K562 (cell line): ENCODE results near the gene PRKAG2.

ENCODE experiments used
- BHLHE40 ChIP-seq: IDR thresholded peaks from 2 replicates; pipeline ENCODE4 v1.6.1; 2011; ENCODE audit warnings: low read length, improper control_type of control experiment
- CBFB ChIP-seq: sonication (generic); formaldehyde crosslinking; IDR thresholded peaks from 2 replicates; pipeline ENCODE4 v1.4.0; 2020; ENCODE audit warnings: mild to moderate bottlenecking, missing genetic modification reagents
- EZH2 ChIP-seq: IDR thresholded peaks from 2 replicates; pipeline ENCODE4 v1.6.1; 2012; ENCODE audit warnings: low read depth, mild to moderate bottlenecking, inconsistent platforms, low read length, borderline replicate concordance
- KAT8 ChIP-seq: fragments of 450-650 bp; IDR thresholded peaks from 2 replicates; pipeline ENCODE4 v1.6.1; 2016; ENCODE audit warnings: low read depth, mild to moderate bottlenecking
- NCOA1 ChIP-seq: fragments of 450-650 bp; IDR thresholded peaks from 2 replicates; pipeline ENCODE4 v1.6.1; 2016; ENCODE audit warnings: low read depth
- POLR2A ChIP-seq: fragments of 450-650 bp; conservative IDR thresholded peaks from 2 replicates; pipeline ENCODE4 v1.6.1; 2016
- RFX5 ChIP-seq: IDR thresholded peaks from 2 replicates; pipeline ENCODE4 v1.6.1; 2011; ENCODE audit warnings: low read depth, mild to moderate bottlenecking, improper control_type of control experiment, low read length
- SPI1 ChIP-seq: IDR thresholded peaks from 2 replicates; pipeline ENCODE4 v1.6.1; 2011; ENCODE audit warnings: low read depth, low read length, control low read depth, borderline replicate concordance
- TF ChIP-seq, protein P1 (sequence below): fragments of 250-450 bp; sonication (Bioruptor Pico); IDR thresholded peaks from 2 replicates; pipeline ENCODE4 v1.4.0; 2020; ENCODE audit warnings: borderline replicate concordance
- TF ChIP-seq, protein P2 (sequence below), 3 experiments: IDR thresholded peaks in 2 of 3; conservative IDR thresholded peaks in 1 of 3; 2 replicates each; pipeline ENCODE4 v1.5.1; 2011 to 2012; ENCODE audit warnings: low read length in 3 of 3, mild to moderate bottlenecking in 3 of 3, control low read depth in 2 of 3, improper control_type of control experiment in 1 of 3, inconsistent platforms in 1 of 3, low read depth in 1 of 3, mixed read lengths in 1 of 3, moderate library complexity in 1 of 3; ENCODE audit not compliant: insufficient read depth in 2 of 3
- TF ChIP-seq, protein P3 (sequence below), 2 experiments: fragments of 200-800 bp in 1 of 2; sonication (Bioruptor generic) in 1 of 2; sonication (generic) in 1 of 2; formaldehyde crosslinking in 1 of 2; IDR thresholded peaks in 1 of 2; conservative IDR thresholded peaks in 1 of 2; 2 replicates each; pipeline versions ENCODE4 v1.5.0 to v1.6.1; 2016 to 2020; ENCODE audit warnings: missing compliant biosample characterization in 1 of 2, missing genetic modification characterization in 1 of 2, missing genetic modification reagents in 1 of 2
- TF ChIP-seq, protein P4 (sequence below): sonication (generic); formaldehyde crosslinking; IDR thresholded peaks from 2 replicates; pipeline ENCODE4 v1.8.0; 2022; ENCODE audit warnings: mild to moderate bottlenecking, missing genetic modification reagents, borderline replicate concordance
- TF ChIP-seq, protein P5 (sequence below): fragments of 250-450 bp; sonication (Bioruptor Pico); IDR thresholded peaks from 2 replicates; pipeline ENCODE4 v1.5.0; 2020; ENCODE audit warnings: mild to moderate bottlenecking

DNA sequence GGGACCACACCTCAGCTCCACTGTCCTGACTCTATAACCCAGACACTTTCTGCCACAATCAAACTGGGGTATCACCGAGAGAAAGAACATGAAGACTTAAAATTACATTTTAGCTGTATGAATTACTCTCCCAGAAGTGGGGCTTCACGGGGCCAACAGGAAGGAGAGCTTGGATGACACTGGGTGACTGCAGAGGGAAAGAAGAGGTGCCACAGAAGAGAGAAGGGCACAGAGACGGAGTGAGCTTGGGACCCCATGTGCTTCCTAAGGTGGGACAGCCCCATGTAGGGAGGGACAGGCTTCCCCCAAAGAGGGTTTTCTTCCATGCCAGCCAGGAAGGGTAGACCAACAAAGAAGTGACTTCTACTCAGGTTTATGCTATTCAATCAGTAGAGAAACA lies 195.2 kb downstream of the PRKAG2 start:
- TF ChIP-seq, protein P1, sequence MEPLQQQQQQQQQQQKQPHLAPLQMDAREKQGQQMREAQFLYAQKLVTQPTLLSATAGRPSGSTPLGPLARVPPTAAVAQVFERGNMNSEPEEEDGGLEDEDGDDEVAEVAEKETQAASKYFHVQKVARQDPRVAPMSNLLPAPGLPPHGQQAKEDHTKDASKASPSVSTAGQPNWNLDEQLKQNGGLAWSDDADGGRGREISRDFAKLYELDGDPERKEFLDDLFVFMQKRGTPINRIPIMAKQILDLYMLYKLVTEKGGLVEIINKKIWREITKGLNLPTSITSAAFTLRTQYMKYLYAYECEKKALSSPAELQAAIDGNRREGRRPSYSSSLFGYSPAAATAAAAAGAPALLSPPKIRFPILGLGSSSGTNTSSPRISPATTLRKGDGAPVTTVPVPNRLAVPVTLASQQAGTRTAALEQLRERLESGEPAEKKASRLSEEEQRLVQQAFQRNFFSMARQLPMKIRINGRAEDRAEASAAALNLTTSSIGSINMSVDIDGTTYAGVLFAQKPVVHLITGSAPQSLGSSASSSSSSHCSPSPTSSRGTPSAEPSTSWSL: no peak
- TF ChIP-seq EZH2 (no peak), KAT8 (no peak), RFX5 (no peak), BHLHE40 (no peak), NCOA1 (no peak), SPI1 (no peak), CBFB (CRISPR knock-in tag) (no peak), POLR2A (no peak)
- TF ChIP-seq, protein P2, sequence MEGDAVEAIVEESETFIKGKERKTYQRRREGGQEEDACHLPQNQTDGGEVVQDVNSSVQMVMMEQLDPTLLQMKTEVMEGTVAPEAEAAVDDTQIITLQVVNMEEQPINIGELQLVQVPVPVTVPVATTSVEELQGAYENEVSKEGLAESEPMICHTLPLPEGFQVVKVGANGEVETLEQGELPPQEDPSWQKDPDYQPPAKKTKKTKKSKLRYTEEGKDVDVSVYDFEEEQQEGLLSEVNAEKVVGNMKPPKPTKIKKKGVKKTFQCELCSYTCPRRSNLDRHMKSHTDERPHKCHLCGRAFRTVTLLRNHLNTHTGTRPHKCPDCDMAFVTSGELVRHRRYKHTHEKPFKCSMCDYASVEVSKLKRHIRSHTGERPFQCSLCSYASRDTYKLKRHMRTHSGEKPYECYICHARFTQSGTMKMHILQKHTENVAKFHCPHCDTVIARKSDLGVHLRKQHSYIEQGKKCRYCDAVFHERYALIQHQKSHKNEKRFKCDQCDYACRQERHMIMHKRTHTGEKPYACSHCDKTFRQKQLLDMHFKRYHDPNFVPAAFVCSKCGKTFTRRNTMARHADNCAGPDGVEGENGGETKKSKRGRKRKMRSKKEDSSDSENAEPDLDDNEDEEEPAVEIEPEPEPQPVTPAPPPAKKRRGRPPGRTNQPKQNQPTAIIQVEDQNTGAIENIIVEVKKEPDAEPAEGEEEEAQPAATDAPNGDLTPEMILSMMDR (IDR thresholded peaks at IDR 0.05 in 2 of 3, conservative IDR thresholded peaks at IDR 0.05 in 1 of 3; ENCODE audit: insufficient read depth in 2 of 3, low read depth in 1 of 3, low read length in 3 of 3): no peak
- TF ChIP-seq, protein P3, sequence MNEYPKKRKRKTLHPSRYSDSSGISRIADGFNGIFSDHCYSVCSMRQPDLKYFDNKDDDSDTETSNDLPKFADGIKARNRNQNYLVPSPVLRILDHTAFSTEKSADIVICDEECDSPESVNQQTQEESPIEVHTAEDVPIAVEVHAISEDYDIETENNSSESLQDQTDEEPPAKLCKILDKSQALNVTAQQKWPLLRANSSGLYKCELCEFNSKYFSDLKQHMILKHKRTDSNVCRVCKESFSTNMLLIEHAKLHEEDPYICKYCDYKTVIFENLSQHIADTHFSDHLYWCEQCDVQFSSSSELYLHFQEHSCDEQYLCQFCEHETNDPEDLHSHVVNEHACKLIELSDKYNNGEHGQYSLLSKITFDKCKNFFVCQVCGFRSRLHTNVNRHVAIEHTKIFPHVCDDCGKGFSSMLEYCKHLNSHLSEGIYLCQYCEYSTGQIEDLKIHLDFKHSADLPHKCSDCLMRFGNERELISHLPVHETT (CRISPR knock-in tag; conservative IDR thresholded peaks at IDR 0.05 in 1 of 2, IDR thresholded peaks at IDR 0.05 in 1 of 2): no peak
- TF ChIP-seq, protein P4, sequence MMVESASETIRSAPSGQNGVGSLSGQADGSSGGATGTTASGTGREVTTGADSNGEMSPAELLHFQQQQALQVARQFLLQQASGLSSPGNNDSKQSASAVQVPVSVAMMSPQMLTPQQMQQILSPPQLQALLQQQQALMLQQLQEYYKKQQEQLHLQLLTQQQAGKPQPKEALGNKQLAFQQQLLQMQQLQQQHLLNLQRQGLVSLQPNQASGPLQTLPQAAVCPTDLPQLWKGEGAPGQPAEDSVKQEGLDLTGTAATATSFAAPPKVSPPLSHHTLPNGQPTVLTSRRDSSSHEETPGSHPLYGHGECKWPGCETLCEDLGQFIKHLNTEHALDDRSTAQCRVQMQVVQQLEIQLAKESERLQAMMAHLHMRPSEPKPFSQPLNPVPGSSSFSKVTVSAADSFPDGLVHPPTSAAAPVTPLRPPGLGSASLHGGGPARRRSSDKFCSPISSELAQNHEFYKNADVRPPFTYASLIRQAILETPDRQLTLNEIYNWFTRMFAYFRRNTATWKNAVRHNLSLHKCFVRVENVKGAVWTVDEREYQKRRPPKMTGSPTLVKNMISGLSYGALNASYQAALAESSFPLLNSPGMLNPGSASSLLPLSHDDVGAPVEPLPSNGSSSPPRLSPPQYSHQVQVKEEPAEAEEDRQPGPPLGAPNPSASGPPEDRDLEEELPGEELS: no peak
- TF ChIP-seq, protein P5, sequence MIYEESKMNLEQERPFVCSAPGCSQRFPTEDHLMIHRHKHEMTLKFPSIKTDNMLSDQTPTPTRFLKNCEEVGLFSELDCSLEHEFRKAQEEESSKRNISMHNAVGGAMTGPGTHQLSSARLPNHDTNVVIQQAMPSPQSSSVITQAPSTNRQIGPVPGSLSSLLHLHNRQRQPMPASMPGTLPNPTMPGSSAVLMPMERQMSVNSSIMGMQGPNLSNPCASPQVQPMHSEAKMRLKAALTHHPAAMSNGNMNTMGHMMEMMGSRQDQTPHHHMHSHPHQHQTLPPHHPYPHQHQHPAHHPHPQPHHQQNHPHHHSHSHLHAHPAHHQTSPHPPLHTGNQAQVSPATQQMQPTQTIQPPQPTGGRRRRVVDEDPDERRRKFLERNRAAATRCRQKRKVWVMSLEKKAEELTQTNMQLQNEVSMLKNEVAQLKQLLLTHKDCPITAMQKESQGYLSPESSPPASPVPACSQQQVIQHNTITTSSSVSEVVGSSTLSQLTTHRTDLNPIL (CRISPR knock-in tag): no peak
